A549 (cell line): ENCODE measurements around the gene PXDN.

ENCODE experiments used
- CEBPB ChIP-seq, 2 experiments: fragments of >200 bp in 1 of 2; sonication (Bioruptor Twin) in 1 of 2; formaldehyde crosslinking in 1 of 2; IDR thresholded peaks; 2 replicates each; pipeline ENCODE4 v1.6.1; 2012 to 2016
- CTCF ChIP-seq: fragments of >200 bp; sonication (Bioruptor Twin); formaldehyde crosslinking; IDR thresholded peaks from 3 replicates; pipeline ENCODE4 v1.5.1; 2016
- JUNB ChIP-seq: fragments of >200 bp; sonication (Bioruptor Twin); formaldehyde crosslinking; IDR thresholded peaks from 2 replicates; pipeline ENCODE4 v1.6.1; 2016
- KDM1A ChIP-seq: fragments of 200-600 bp; sonication (generic); IDR thresholded peaks from 2 replicates; pipeline ENCODE4 v1.6.1; 2016; ENCODE audit warnings: low read depth, mild to moderate bottlenecking
- MAX ChIP-seq: IDR thresholded peaks from 2 replicates; pipeline ENCODE4 v1.6.1; 2012
- POLR2A ChIP-seq: IDR thresholded peaks from 2 replicates; pipeline ENCODE4 v1.6.1; 2012; ENCODE audit warnings: mild to moderate bottlenecking, low read length

- TF ChIP-seq KDM1A (no peak), JUNB (no peak), CTCF (no peak), MAX (no peak), POLR2A (no peak), CEBPB (IDR thresholded peaks at IDR 0.05) (no peak)
These were observed 87.9 kb downstream of the PXDN start for GRCh38 chr2:1656326-1656960.
